K562 (cell line): ENCODE results near the gene LAMA5. TPM values are rescaled to one million over a fixed set of nuclear protein-coding genes. Genes with fewer than 3 reads are reported as not detected.

Experiments used
- ARNT ChIP-seq, 2 experiments: fragments of 450-650 bp; IDR thresholded peaks; 2 replicates each; pipeline ENCODE4 v1.6.1; 2016; ENCODE audit warnings: mild to moderate bottlenecking in 1 of 2
- BRD9 ChIP-seq: fragments of 450-650 bp; IDR thresholded peaks from 2 replicates; pipeline ENCODE4 v1.6.1; 2018; ENCODE audit warnings: low read depth; ENCODE audit not compliant: partially characterized antibody
- CAMTA2 ChIP-seq: fragments of 250-450 bp; sonication (Bioruptor Pico); conservative IDR thresholded peaks from 2 replicates; pipeline ENCODE4 v1.5.1; 2022
- DACH1 ChIP-seq: fragments of 450-650 bp; IDR thresholded peaks from 2 replicates; pipeline ENCODE4 v1.6.1; 2018; ENCODE audit not compliant: partially characterized antibody
- EP400 ChIP-seq: fragments of 450-650 bp; IDR thresholded peaks from 2 replicates; pipeline ENCODE4 v1.6.1; 2017; ENCODE audit warnings: antibody characterized with exemption, mild to moderate bottlenecking, moderate library complexity
- FOXK2 ChIP-seq, 2 experiments: fragments of 450-650 bp; IDR thresholded peaks in 1 of 2; conservative IDR thresholded peaks in 1 of 2; 2 replicates each; pipeline ENCODE4 v1.6.1; 2016; ENCODE audit warnings: low read depth in 2 of 2, mild to moderate bottlenecking in 1 of 2
- GABPA ChIP-seq: fragments of 200-800 bp; sonication (Bioruptor generic); conservative IDR thresholded peaks from 2 replicates; pipeline ENCODE4 v1.6.1; 2016; ENCODE audit warnings: low read depth, missing genetic modification characterization, missing compliant biosample characterization
- NRF1 ChIP-seq, 2 experiments: fragments of 450-650 bp; IDR thresholded peaks in 1 of 2; conservative IDR thresholded peaks in 1 of 2; 2 replicates each; pipeline ENCODE4 v1.6.1; 2014; ENCODE audit warnings: mild to moderate bottlenecking in 2 of 2
- POLR2G ChIP-seq: fragments of 200-400 bp; formaldehyde crosslinking; IDR thresholded peaks from 2 replicates; pipeline ENCODE4 v1.6.1; 2017; ENCODE audit warnings: low read depth, mild to moderate bottlenecking, antibody characterized with exemption, low read length, moderate library complexity
- PTBP1 ChIP-seq: fragments of 200-400 bp; formaldehyde crosslinking; IDR thresholded peaks from 2 replicates; pipeline ENCODE4 v1.6.1; 2017; ENCODE audit warnings: low read depth, low read length
- RBM39 ChIP-seq: fragments of 200-400 bp; formaldehyde crosslinking; optimal IDR thresholded peaks from 2 replicates; pipeline ENCODE3; 2018; ENCODE audit warnings: low read depth, low read length
- RNF2 ChIP-seq: sonication (generic); IDR thresholded peaks from 2 replicates; pipeline ENCODE4 v1.6.1; 2016
- SETDB1 ChIP-seq: IDR thresholded peaks from one replicate; pipeline ENCODE4 v1.6.1; 2012; ENCODE audit warnings: low read length, control low read depth, inconsistent platforms
- SNIP1 ChIP-seq: fragments of 450-650 bp; IDR thresholded peaks from 2 replicates; pipeline ENCODE4 v1.7.1; 2017; ENCODE audit warnings: low read depth, mild to moderate bottlenecking
- SUPT5H ChIP-seq: fragments of 450-650 bp; IDR thresholded peaks from 2 replicates; pipeline ENCODE4 v1.6.1; 2016
- TAL1 ChIP-seq: fragments of 450-650 bp; IDR thresholded peaks from 2 replicates; pipeline ENCODE4 v1.6.1; 2016; ENCODE audit warnings: mild to moderate bottlenecking
- TCF7 ChIP-seq: sonication (generic); IDR thresholded peaks from 2 replicates; pipeline ENCODE4 v1.6.1; 2016; ENCODE audit warnings: antibody characterized with exemption, borderline replicate concordance
- ZFPM2 ChIP-seq: fragments of 250-450 bp; sonication (Bioruptor Pico); IDR thresholded peaks from 2 replicates; pipeline ENCODE4 v1.5.1; 2022; ENCODE audit warnings: mild to moderate bottlenecking
- ZNF311 ChIP-seq: fragments of 250-450 bp; sonication (Bioruptor Pico); IDR thresholded peaks from 2 replicates; pipeline ENCODE4 v1.4.0; 2020; ENCODE audit warnings: mild to moderate bottlenecking, moderate library complexity
- ZNF354B ChIP-seq: fragments of 250-450 bp; sonication (Bioruptor Pico); IDR thresholded peaks from 2 replicates; pipeline ENCODE4 v1.4.0; 2020
- ZNF584 ChIP-seq: fragments of 200-800 bp; sonication (Bioruptor generic); IDR thresholded peaks from 2 replicates; pipeline ENCODE4 v1.6.1; 2016; ENCODE audit warnings: low read depth, mild to moderate bottlenecking, missing genetic modification characterization, missing compliant biosample characterization
- ZNF695 ChIP-seq: fragments of 450-650 bp; formaldehyde crosslinking; IDR thresholded peaks from 2 replicates; pipeline ENCODE4 v1.4.0; 2020; ENCODE audit warnings: mild to moderate bottlenecking, moderate library complexity
- polyA plus RNA-seq, 8 experiments: library from polyadenylated mRNA; depleted of rRNA in 4 of 8; stranded (reverse) in 5 of 8; unstranded in 3 of 8; fragments of >200 nt; fragmentation: Nextera tagmentation in 2 of 8; fragmentation: Illumina TruSeq in 1 of 8; extraction: Ambion mirVana in 2 of 8; extraction: Trizol in 1 of 8; gene quantifications; 2 replicates each; pipeline versions ENCODE4 v1.2.1 to v1.2.3, GENCODE V29; 2011 to 2014; ENCODE audit warnings: inconsistent platforms in 1 of 8, missing spikeins in 1 of 8
- total RNA-seq, 7 experiments: library from RNA; depleted of rRNA in 6 of 7; stranded (reverse); fragments of >200 nt in 6 of 7; fragmentation: Illumina TruSeq in 2 of 7; extraction: Trizol in 2 of 7; gene quantifications; 2 replicates each; pipeline versions ENCODE4 v1.2.1 to v1.2.3, GENCODE V29; 2011 to 2021; ENCODE audit warnings: low replicate concordance in 1 of 7
- TF ChIP-seq, protein P1 (sequence below): sonication (generic); formaldehyde crosslinking; IDR thresholded peaks from 2 replicates; pipeline ENCODE4 v1.8.0; 2022; ENCODE audit warnings: mild to moderate bottlenecking, missing genetic modification reagents
- TF ChIP-seq, protein P2 (sequence below): fragments of 250-450 bp; sonication (Bioruptor Pico); IDR thresholded peaks from 2 replicates; pipeline ENCODE4 v1.5.0; 2020; ENCODE audit warnings: mild to moderate bottlenecking, borderline replicate concordance
- TF ChIP-seq, protein P3 (sequence below): fragments of 450-650 bp; formaldehyde crosslinking; IDR thresholded peaks from 2 replicates; pipeline ENCODE4 v1.4.0; 2022; ENCODE audit warnings: mild to moderate bottlenecking, moderate library complexity
- TF ChIP-seq, protein P4 (sequence below): fragments of 450-650 bp; formaldehyde crosslinking; IDR thresholded peaks from 2 replicates; pipeline ENCODE4 v1.4.0; 2020; ENCODE audit warnings: mild to moderate bottlenecking, moderate library complexity

Gene LAMA5
- total and polyA plus RNA-seq, 9 of the 15 experiments (the other 6 are each of a cell fraction or from before 2014, with no cell fraction given), result 0.31 to 101 (median 7.8) TPM

- TF ChIP-seq, protein P1, sequence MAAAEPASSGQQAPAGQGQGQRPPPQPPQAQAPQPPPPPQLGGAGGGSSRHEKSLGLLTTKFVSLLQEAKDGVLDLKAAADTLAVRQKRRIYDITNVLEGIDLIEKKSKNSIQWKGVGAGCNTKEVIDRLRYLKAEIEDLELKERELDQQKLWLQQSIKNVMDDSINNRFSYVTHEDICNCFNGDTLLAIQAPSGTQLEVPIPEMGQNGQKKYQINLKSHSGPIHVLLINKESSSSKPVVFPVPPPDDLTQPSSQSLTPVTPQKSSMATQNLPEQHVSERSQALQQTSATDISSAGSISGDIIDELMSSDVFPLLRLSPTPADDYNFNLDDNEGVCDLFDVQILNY, result no peak
- TF ChIP-seq ZNF311 (CRISPR knock-in tag) (no peak), PTBP1 (no peak), POLR2G (peak; percentile 96), BRD9 (no peak), ARNT (IDR thresholded peaks at IDR 0.05) (no peak), RNF2 (no peak), NRF1 (conservative IDR thresholded peaks at IDR 0.05 in 1 of 2, IDR thresholded peaks at IDR 0.05 in 1 of 2) (peak; percentile 92 to 94), RBM39 (no peak), ZFPM2 (CRISPR knock-in tag) (no peak), CAMTA2 (CRISPR knock-in tag) (no peak), SNIP1 (no peak), TAL1 (no peak), ZNF695 (CRISPR knock-in tag) (no peak), GABPA (peak; percentile 99), FOXK2 (conservative IDR thresholded peaks at IDR 0.05 in 1 of 2, IDR thresholded peaks at IDR 0.05 in 1 of 2; ENCODE audit: low read depth in 2 of 2) (0 out of 4 replicates have a peak, but pooled peaks of 1 of the 2 experiments have one; percentile 24), SUPT5H (peak; percentile 91), TCF7 (no peak), ZNF584 (CRISPR knock-in tag) (no peak), ZNF354B (CRISPR knock-in tag) (no peak), DACH1 (no peak), EP400 (peak; percentile 93), SETDB1 (no peak)
- TF ChIP-seq, protein P2, sequence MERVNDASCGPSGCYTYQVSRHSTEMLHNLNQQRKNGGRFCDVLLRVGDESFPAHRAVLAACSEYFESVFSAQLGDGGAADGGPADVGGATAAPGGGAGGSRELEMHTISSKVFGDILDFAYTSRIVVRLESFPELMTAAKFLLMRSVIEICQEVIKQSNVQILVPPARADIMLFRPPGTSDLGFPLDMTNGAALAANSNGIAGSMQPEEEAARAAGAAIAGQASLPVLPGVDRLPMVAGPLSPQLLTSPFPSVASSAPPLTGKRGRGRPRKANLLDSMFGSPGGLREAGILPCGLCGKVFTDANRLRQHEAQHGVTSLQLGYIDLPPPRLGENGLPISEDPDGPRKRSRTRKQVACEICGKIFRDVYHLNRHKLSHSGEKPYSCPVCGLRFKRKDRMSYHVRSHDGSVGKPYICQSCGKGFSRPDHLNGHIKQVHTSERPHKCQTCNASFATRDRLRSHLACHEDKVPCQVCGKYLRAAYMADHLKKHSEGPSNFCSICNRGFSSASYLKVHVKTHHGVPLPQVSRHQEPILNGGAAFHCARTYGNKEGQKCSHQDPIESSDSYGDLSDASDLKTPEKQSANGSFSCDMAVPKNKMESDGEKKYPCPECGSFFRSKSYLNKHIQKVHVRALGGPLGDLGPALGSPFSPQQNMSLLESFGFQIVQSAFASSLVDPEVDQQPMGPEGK (CRISPR knock-in tag), result no peak
- TF ChIP-seq, protein P3, sequence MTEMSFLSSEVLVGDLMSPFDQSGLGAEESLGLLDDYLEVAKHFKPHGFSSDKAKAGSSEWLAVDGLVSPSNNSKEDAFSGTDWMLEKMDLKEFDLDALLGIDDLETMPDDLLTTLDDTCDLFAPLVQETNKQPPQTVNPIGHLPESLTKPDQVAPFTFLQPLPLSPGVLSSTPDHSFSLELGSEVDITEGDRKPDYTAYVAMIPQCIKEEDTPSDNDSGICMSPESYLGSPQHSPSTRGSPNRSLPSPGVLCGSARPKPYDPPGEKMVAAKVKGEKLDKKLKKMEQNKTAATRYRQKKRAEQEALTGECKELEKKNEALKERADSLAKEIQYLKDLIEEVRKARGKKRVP (CRISPR knock-in tag), result no peak
- TF ChIP-seq, protein P4, sequence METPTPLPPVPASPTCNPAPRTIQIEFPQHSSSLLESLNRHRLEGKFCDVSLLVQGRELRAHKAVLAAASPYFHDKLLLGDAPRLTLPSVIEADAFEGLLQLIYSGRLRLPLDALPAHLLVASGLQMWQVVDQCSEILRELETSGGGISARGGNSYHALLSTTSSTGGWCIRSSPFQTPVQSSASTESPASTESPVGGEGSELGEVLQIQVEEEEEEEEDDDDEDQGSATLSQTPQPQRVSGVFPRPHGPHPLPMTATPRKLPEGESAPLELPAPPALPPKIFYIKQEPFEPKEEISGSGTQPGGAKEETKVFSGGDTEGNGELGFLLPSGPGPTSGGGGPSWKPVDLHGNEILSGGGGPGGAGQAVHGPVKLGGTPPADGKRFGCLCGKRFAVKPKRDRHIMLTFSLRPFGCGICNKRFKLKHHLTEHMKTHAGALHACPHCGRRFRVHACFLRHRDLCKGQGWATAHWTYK, result no peak
Observed at GRCh38 chr20:62386383-62387218, 19.5 kb upstream of the LAMA5 start, which contains the start of gene RPS21 (continued).
